ENCODE results near the gene ATP2B2.

ATP2B2 gene

DNA sequence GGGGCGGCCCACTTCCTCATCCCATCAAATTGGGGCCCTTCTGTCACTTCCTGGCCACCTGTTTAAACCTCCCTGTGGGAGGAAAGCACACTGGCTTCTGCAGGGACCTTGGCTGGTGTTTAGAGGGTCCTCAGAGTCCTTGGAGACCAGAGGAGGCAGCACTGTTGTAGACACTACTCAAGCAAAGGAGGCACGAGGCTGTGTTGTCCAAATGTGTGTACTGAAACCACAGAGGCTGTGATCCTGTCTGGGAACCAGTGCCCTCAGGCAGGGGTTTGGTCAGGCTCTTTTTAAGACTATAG is 172.1 kb downstream of the ATP2B2 start:
- Histone ChIP-seq H3K27ac (ENCODE audit: low read length) (no peak overlapping the region), H3K27me3 (ENCODE audit: low read depth, low read length) (no peaks in the 10 kb centered on the region; the same call in 1 of the 2 replicates), H3K36me3 (replicated peaks; ENCODE audit: low read depth, low read length) (no peaks in the 10 kb centered on the region), H3K4me1 (ENCODE audit: low read length) (peaks cover 5% of the 10 kb centered on the region; the same call in 1 of the 2 replicates), H2AFZ (ENCODE audit: low read depth, low read length) (no peak overlapping the region), H3K79me2 (ENCODE audit: low read length) (no peaks in the 10 kb centered on the region), H3K4me2 (ENCODE audit: low read length) (no peak overlapping the region), H3K4me3 (ENCODE audit: low read length) (no peak overlapping the region), H3K9me3 (ENCODE audit: insufficient read depth, low read length) (no peaks in the 10 kb centered on the region), H3K9ac (ENCODE audit: low read length) (no peak overlapping the region), H4K20me1 (ENCODE audit: insufficient read depth, low read length) (no peaks in the 10 kb centered on the region)
- no peak for TF ChIP-seq EZH2phosphoT487 (IDR thresholded peaks at IDR 0.05; ENCODE audit: low read depth)
- no peak for TF ChIP-seq CTCF (IDR thresholded peaks at IDR 0.05; ENCODE audit: low read depth, low read length)

DNA sequence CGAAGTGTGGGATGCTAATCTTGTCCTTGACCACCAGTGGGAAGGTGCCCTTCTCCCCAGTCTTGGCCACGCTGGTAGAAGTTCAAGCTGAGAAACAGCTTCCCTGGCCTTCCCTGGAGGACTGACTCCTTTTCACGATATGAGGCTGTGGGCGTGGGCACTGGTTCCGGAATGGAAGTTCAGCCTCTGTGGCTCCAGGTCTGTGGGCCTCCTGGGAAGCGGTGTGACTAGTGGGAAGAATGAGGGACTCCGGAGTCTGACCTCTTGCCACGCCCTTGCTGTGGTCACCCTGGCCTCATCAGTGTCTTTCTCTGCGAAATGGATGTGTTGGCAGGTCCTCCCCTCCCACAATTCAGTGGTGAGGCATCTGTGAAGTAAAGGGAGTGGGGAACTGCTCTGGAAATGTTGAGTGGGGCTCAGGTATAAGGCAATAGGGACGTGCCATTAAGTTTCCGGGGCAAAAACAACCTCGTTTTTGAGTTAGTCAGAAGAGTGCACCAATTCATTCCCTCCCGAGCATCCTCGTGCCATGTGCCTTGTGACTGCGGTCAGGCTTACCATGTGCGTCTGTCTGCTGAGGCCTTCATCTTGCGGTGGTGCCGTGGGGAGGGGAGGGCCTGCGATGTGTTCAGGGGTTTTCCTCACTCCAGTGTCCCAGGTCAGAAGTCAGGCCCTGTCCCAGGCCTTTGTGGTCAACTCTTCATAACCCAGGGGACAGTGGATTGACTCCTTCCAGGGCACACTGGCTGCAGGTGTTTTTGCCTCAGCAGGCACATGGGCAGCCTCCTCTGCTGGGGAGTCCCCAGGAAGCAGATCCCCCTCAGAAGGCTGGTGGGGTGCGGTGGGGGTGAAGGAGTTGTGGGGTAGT is 172.7 kb downstream of the ATP2B2 start:
- no peak overlapping the region for H2AFZ ChIP-seq (ENCODE audit: low read depth, low read length)
- no peaks in the 10 kb centered on the region for H3K79me2 ChIP-seq (ENCODE audit: low read length)
- TF ChIP-seq CTCF (IDR thresholded peaks at IDR 0.05; ENCODE audit: low read depth, low read length) (no peak), EZH2phosphoT487 (IDR thresholded peaks at IDR 0.05; ENCODE audit: low read depth) (no peak)
- H3K27me3 ChIP-seq (ENCODE audit: low read depth, low read length) = peaks cover under 1% of the 10 kb centered on the region; the same call in 1 of the 2 replicates
- H3K9me3 ChIP-seq (ENCODE audit: insufficient read depth, low read length) = no peaks in the 10 kb centered on the region
- H3K36me3 ChIP-seq (replicated peaks; ENCODE audit: low read depth, low read length) = no peaks in the 10 kb centered on the region
- H3K4me1 ChIP-seq (ENCODE audit: low read length) = peaks cover 5% of the 10 kb centered on the region; the same call in 1 of the 2 replicates
- H3K27ac ChIP-seq (ENCODE audit: low read length) = no peak overlapping the region
- H4K20me1 ChIP-seq (ENCODE audit: insufficient read depth, low read length) = no peaks in the 10 kb centered on the region
- H3K4me2 ChIP-seq (ENCODE audit: low read length) = no peak overlapping the region
- no peak overlapping the region for H3K9ac ChIP-seq (ENCODE audit: low read length)
- no peak overlapping the region for H3K4me3 ChIP-seq (ENCODE audit: low read length)

DNA sequence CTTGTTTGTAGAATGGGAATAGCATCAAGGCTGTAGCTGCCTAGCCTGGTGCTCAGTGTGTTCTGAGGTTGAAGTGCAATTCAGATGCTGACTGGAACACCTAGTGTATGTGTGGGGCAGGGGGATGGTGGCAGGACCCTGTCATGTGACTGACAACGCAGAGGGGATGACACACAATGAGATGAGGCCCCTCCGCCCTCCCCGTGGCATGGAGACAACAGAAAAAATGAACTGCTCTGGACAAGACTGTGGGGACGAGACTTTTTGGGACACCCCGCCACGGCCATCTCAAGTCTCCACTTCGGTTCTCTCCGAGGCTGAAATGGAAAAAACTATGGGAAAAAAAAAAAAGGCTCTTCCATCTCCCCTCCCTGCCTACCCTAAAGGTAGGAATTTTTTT is 174.1 kb downstream of the ATP2B2 start:
- peaks cover 11% of the 10 kb centered on the region for H3K27me3 ChIP-seq (ENCODE audit: low read depth, low read length)
- no peaks in the 10 kb centered on the region for H3K79me2 ChIP-seq (ENCODE audit: low read length)
- no peaks in the 10 kb centered on the region for H3K36me3 ChIP-seq (replicated peaks; ENCODE audit: low read depth, low read length)
- H2AFZ ChIP-seq (ENCODE audit: low read depth, low read length) = no peak overlapping the region
- H3K27ac ChIP-seq (ENCODE audit: low read length) = no peak overlapping the region
- H3K9me3 ChIP-seq (ENCODE audit: insufficient read depth, low read length) = no peaks in the 10 kb centered on the region
- no peak overlapping the region for H3K4me3 ChIP-seq (ENCODE audit: low read length)
- H3K4me2 ChIP-seq (ENCODE audit: low read length) = no peak overlapping the region
- no peak overlapping the region for H3K9ac ChIP-seq (ENCODE audit: low read length)
- TF ChIP-seq EZH2phosphoT487 (IDR thresholded peaks at IDR 0.05; ENCODE audit: low read depth) (no peak), CTCF (IDR thresholded peaks at IDR 0.05; ENCODE audit: low read depth, low read length) (no peak)
- no peaks in the 10 kb centered on the region for H4K20me1 ChIP-seq (ENCODE audit: insufficient read depth, low read length)
- H3K4me1 ChIP-seq (ENCODE audit: low read length) = peaks cover 5% of the 10 kb centered on the region; the same call in 1 of the 2 replicates

- H3K9me3 ChIP-seq (ENCODE audit: insufficient read depth, low read length) = no peaks in the 10 kb centered on the region
- peaks cover 14% of the 10 kb centered on the region for H3K27me3 ChIP-seq (ENCODE audit: low read depth, low read length)
- H3K79me2 ChIP-seq (ENCODE audit: low read length) = no peaks in the 10 kb centered on the region
- no peaks in the 10 kb centered on the region for H4K20me1 ChIP-seq (ENCODE audit: insufficient read depth, low read length)
- no peak overlapping the region for H3K9ac ChIP-seq (ENCODE audit: low read length)
- H3K27ac ChIP-seq (ENCODE audit: low read length) = no peak overlapping the region
- H2AFZ ChIP-seq (ENCODE audit: low read depth, low read length) = no peak overlapping the region
- no peaks in the 10 kb centered on the region for H3K36me3 ChIP-seq (replicated peaks; ENCODE audit: low read depth, low read length)
- TF ChIP-seq CTCF (IDR thresholded peaks at IDR 0.05; ENCODE audit: low read depth, low read length) (no peak), EZH2phosphoT487 (IDR thresholded peaks at IDR 0.05; ENCODE audit: low read depth) (no peak)
- no peak overlapping the region for H3K4me2 ChIP-seq (ENCODE audit: low read length)
- peaks cover 5% of the 10 kb centered on the region; the same call in 1 of the 2 replicates for H3K4me1 ChIP-seq (ENCODE audit: low read length)
- H3K4me3 ChIP-seq (ENCODE audit: low read length) = no peak overlapping the region
Observed at GRCh38 chr3:10330319-10330718, 175.1 kb downstream of the ATP2B2 start.
